PFSK-1 (cell line): Measurements from ENCODE around the gene DCUN1D1.

ENCODE experiments used
- FOXP2 ChIP-seq: optimal IDR thresholded peaks from 2 replicates; pipeline ENCODE3; 2011; ENCODE audit warnings: borderline replicate concordance, control low read depth, inconsistent platforms; ENCODE audit not compliant: insufficient read depth; ENCODE audit errors: extremely low read length, extremely low read depth
- POLR2AphosphoS5 ChIP-seq: IDR thresholded peaks from 2 replicates; pipeline ENCODE4 v1.6.1; 2012; ENCODE audit warnings: low read depth, mild to moderate bottlenecking, control low read depth, low read length, moderate library complexity
- SIN3A ChIP-seq: IDR thresholded peaks from 2 replicates; pipeline ENCODE4 v1.6.1; 2012; ENCODE audit warnings: mild to moderate bottlenecking, low read length, moderate library complexity, borderline replicate concordance; ENCODE audit not compliant: insufficient read depth
- TAF1 ChIP-seq: IDR thresholded peaks from 2 replicates; pipeline ENCODE4 v1.6.1; 2012; ENCODE audit warnings: low read length, control low read depth, borderline replicate concordance; ENCODE audit not compliant: insufficient read depth
- TF ChIP-seq, protein P1 (sequence below), 2 experiments: IDR thresholded peaks; 2 replicates each; pipeline versions ENCODE4 v1.6.1 to v1.8.0; 2011 to 2012; ENCODE audit warnings: low read depth in 2 of 2, low read length in 2 of 2, control low read depth in 1 of 2, inconsistent platforms in 1 of 2, mild to moderate bottlenecking in 1 of 2, moderate library complexity in 1 of 2; ENCODE audit not compliant: insufficient read depth in 1 of 2

The DCUN1D1 gene

DNA sequence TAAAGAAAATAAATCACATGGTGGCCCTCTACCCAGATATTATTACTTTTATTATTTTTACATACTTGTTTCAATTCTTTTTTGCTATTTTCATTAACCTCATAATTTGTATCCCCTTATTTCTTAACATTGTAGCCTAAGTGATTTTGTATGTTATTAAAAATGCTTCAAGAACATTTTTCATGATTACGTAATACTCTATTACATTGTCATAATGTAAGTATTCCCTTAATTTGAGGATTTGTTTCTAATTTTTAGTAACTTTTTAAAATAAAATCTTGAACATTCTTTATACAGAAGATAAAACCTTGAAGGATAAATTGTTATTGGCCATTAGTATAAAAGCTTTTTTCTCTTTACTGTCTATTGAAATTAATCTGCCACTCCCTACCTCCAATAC is 89.0 kb downstream of the DCUN1D1 start:
- TF ChIP-seq FOXP2 (no peak), TAF1 (no peak), SIN3A (no peak), POLR2AphosphoS5 (no peak)
- TF ChIP-seq, protein P1, sequence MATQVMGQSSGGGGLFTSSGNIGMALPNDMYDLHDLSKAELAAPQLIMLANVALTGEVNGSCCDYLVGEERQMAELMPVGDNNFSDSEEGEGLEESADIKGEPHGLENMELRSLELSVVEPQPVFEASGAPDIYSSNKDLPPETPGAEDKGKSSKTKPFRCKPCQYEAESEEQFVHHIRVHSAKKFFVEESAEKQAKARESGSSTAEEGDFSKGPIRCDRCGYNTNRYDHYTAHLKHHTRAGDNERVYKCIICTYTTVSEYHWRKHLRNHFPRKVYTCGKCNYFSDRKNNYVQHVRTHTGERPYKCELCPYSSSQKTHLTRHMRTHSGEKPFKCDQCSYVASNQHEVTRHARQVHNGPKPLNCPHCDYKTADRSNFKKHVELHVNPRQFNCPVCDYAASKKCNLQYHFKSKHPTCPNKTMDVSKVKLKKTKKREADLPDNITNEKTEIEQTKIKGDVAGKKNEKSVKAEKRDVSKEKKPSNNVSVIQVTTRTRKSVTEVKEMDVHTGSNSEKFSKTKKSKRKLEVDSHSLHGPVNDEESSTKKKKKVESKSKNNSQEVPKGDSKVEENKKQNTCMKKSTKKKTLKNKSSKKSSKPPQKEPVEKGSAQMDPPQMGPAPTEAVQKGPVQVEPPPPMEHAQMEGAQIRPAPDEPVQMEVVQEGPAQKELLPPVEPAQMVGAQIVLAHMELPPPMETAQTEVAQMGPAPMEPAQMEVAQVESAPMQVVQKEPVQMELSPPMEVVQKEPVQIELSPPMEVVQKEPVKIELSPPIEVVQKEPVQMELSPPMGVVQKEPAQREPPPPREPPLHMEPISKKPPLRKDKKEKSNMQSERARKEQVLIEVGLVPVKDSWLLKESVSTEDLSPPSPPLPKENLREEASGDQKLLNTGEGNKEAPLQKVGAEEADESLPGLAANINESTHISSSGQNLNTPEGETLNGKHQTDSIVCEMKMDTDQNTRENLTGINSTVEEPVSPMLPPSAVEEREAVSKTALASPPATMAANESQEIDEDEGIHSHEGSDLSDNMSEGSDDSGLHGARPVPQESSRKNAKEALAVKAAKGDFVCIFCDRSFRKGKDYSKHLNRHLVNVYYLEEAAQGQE (IDR thresholded peaks at IDR 0.05; ENCODE audit: insufficient read depth in 1 of 2, low read depth in 2 of 2, low read length in 2 of 2) = no peak

GRCh38 chr3:182889948-182890629 is 90.2 kb downstream of the DCUN1D1 start:
- TF ChIP-seq FOXP2 (no peak), SIN3A (no peak), POLR2AphosphoS5 (no peak), TAF1 (no peak)
- TF ChIP-seq, protein P1 (IDR thresholded peaks at IDR 0.05; ENCODE audit: insufficient read depth in 1 of 2, low read depth in 2 of 2, low read length in 2 of 2) = no peak
